Left lung (tissue), 10 donors: ENCODE measurements around the gene RIPOR3. TPM values are rescaled to one million over a fixed set of nuclear protein-coding genes. Genes with fewer than 3 reads are reported as not detected.

Source experiments
- ATAC-seq: fragments of 200-7000 bp; cut with Tn5 transposase; one replicate; pipeline ENCODE4 v1.9.1; 2020; ENCODE audit warnings: moderate library complexity
- DNase-seq, 4 donors: peaks; one replicate each; pipeline ENCODE4 v3.0.0-alpha.2; 2013 to 2020
- H3K27ac ChIP-seq, 2 donors: fragments of 200-600 bp; sonication (generic) in 1 of 2; one replicate each; pipeline versions ENCODE4 v1.5.0 to v1.8.0; 2020 to 2021
- H3K27me3 ChIP-seq, 2 donors: fragments of 200-600 bp; sonication (generic) in 1 of 2; one replicate each; pipeline versions ENCODE4 v1.5.0 to v1.8.0; 2020 to 2021
- H3K36me3 ChIP-seq, 2 donors: fragments of 200-600 bp; sonication (generic) in 1 of 2; one replicate each; pipeline versions ENCODE4 v1.5.0 to v1.8.0; 2020 to 2021
- H3K4me1 ChIP-seq, 2 donors: fragments of 200-600 bp; one replicate each; pipeline ENCODE4 v1.8.0; 2021
- H3K4me3 ChIP-seq, 2 donors: fragments of 200-600 bp; sonication (generic) in 1 of 2; one replicate each; pipeline versions ENCODE4 v1.5.0 to v1.8.0; 2020 to 2021; ENCODE audit warnings: mild to moderate bottlenecking in 1 of 2
- H3K9me3 ChIP-seq, 2 donors: fragments of 200-600 bp; sonication (generic) in 1 of 2; one replicate each; pipeline versions ENCODE4 v1.5.0 to v1.8.0; 2020 to 2021
- CTCF ChIP-seq, 2 donors: fragments of 200-600 bp; sonication (generic) in 1 of 2; IDR thresholded peaks; one replicate each; pipeline versions ENCODE4 v1.5.0 to v1.8.0; 2021; ENCODE audit warnings: antibody characterized with exemption in 2 of 2
- intact Hi-C, 2 donors: fragments of 100-400 bp; cut with DNase I; formaldehyde crosslinking; loops; one replicate each; pipeline versions ENCODE4 v1.11.2 to v1.14.2; 2022
- polyA plus RNA-seq, 6 donors: library from polyadenylated mRNA; unstranded; fragments of 120-200 nt; gene quantifications; one replicate each; pipeline ENCODE4 v1.2.1, GENCODE V29; 2013; ENCODE audit not compliant: insufficient read length in 6 of 6
- total RNA-seq, 2 donors: library from RNA; stranded (reverse); fragmentation: NEBNext Ultra II Directional; extraction: Animal tissue kit (Norgen Biotek cat#: 25700); gene quantifications; one replicate each; pipeline ENCODE4 v1.2.1, GENCODE V29; 2021
- donor health status: DM: no; HTN: yes; CAD: no.
- donor health status: DM: no; HTN: no; CAD: no.

The RIPOR3 gene
- total and polyA plus RNA-seq, 8 donors, result 2.0 to 7.0 (median 2.8) TPM

DNA sequence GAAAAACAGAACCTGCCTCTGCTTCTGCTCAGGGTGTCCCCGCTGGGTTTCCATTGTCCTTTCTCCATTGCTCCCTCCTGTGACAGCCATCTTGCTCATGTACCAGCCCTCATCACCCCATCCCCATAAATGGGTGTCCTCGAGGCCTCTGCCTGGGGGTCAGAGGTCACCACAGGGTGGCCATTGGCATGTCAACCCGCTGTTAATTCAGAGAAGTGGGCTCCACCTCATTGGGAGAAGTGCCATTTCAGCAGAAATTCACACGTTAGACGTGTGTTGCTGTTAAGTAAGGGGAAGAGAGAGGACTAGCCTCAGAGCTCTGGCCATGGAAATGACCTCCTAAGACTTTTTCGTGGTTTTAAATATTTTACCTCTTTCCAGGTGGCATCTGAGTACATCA, 109.2 kb downstream of the RIPOR3 start:
- no peak for TF ChIP-seq CTCF (IDR thresholded peaks at IDR 0.05)
- peaks cover 0 to 2% of the 10 kb centered on the region in 2 donors for H3K4me1 ChIP-seq
- DNase-seq (no peak), ATAC-seq (no peak)
- no peaks in the 10 kb centered on the region for H3K9me3 ChIP-seq
- peaks cover 4 to 100% of the 10 kb centered on the region in 2 donors for H3K36me3 ChIP-seq
- intact Hi-C loops, result no loop called here
- no peaks in the 10 kb centered on the region for H3K27me3 ChIP-seq
- H3K27ac ChIP-seq, result no peak overlapping the region
- no peak overlapping the region for H3K4me3 ChIP-seq

GRCh38 chr20:50580842-50581544, 110.3 kb downstream of the RIPOR3 start:
- Histone ChIP-seq H3K4me3 (no peak overlapping the region), H3K27me3 (no peaks in the 10 kb centered on the region), H3K27ac (no peak overlapping the region), H3K36me3 (peaks cover 4 to 100% of the 10 kb centered on the region in 2 donors), H3K4me1 (peaks cover 0 to 13% of the 10 kb centered on the region in 2 donors), H3K9me3 (no peaks in the 10 kb centered on the region)
- intact Hi-C loops, result no loop called here
- no peak for TF ChIP-seq CTCF (IDR thresholded peaks at IDR 0.05)
- ATAC-seq (no peak), DNase-seq (no peak)

DNA sequence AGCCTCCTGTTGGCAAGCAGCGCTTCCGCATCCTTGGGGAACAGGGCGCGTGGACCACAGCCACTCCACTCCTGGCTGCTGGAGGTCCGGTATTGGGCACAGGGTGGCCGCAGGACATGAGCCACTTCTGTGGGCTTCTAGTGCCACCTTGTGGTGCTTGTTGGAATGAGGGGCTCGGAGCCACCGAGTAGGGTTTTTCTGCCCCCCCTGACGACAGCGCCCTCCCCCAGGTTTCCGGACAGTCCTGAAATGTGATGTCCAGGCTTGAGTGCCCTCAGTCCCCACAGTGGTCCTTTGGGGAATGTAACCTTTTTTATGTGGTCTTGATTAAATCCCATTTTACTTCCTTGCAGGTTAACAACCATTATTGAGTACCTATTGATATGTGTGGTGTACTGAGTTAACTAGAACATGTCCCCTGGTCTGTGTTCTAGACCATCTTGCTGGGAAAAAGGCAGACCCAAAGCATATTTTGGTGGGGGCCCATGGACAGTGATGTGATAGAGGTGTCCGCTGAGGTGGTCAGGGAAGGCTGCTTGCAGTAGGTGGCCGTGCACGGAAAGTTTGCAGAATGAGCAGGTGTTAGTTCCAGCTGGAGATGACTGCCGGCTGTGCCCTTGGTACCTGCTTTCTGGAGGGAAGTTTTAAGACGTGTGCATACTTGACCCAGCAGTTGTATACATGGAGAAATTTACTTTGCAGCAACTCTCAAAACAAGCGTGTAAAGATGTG, 111.2 kb downstream of the RIPOR3 start:
- peak; percentile 71 to 76 for TF ChIP-seq CTCF (IDR thresholded peaks at IDR 0.05)
- peaks cover 0 to 19% of the 10 kb centered on the region in 2 donors for H3K4me1 ChIP-seq
- DNase-seq, result peak in 1 of 4 donors; percentile 63
- H3K27ac ChIP-seq, result no peak overlapping the region
- H3K36me3 ChIP-seq, result peaks cover 4 to 100% of the 10 kb centered on the region in 2 donors
- no peaks in the 10 kb centered on the region for H3K27me3 ChIP-seq
- no peak overlapping the region for H3K4me3 ChIP-seq
- intact Hi-C loops, result no loop called here
- ATAC-seq, result peak; percentile 45
- no peaks in the 10 kb centered on the region for H3K9me3 ChIP-seq

- ATAC-seq (no peak), DNase-seq (no peak)
- Histone ChIP-seq H3K4me1 (peaks cover 0 to 19% of the 10 kb centered on the region in 2 donors), H3K9me3 (no peaks in the 10 kb centered on the region), H3K36me3 (peaks cover 4 to 100% of the 10 kb centered on the region in 2 donors), H3K4me3 (no peak overlapping the region), H3K27me3 (no peaks in the 10 kb centered on the region), H3K27ac (no peak overlapping the region)
- no peak for TF ChIP-seq CTCF (IDR thresholded peaks at IDR 0.05)
- intact Hi-C loops, result loop anchor here in 1 of 2 donors (5.0 kb wide), 2 partner anchors 102 to 392 kb away; no protein-coding TSS in a partner anchor
Observed at GRCh38 chr20:50579511-50579910, 111.8 kb downstream of the RIPOR3 start.

DNA sequence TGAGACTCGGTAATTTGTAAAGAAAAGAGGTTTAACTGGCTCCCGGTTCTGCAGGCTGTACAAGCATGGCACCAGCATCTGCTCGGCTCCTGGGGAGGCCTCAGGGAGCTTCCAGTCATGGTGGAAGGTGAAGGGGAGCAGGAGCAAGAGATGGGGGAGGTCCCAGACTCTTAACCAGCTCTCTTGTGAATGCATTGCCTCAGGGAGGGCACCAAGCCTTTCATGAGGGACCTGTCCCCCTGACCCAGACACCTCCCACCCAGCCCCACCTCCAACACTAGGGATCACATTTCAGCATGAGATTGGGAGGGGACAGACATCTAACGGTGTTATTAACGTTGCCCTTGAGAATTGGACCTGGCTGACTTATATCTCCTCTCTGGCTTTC, 112.6 kb downstream of the RIPOR3 start:
- peaks cover 0 to 20% of the 10 kb centered on the region in 2 donors for H3K4me1 ChIP-seq
- no peak for TF ChIP-seq CTCF (IDR thresholded peaks at IDR 0.05)
- ATAC-seq (no peak), DNase-seq (no peak)
- peaks cover 4 to 100% of the 10 kb centered on the region in 2 donors for H3K36me3 ChIP-seq
- no peak overlapping the region for H3K27ac ChIP-seq
- no peaks in the 10 kb centered on the region for H3K9me3 ChIP-seq
- intact Hi-C loops, result loop anchor here in 1 of 2 donors (5.0 kb wide), 2 partner anchors 101 to 391 kb away; no protein-coding TSS in a partner anchor
- H3K27me3 ChIP-seq, result no peaks in the 10 kb centered on the region
- no peak overlapping the region for H3K4me3 ChIP-seq
